Ovary (tissue), 10 donors: ENCODE data around the gene SOX14. TPM values are rescaled to one million over a fixed set of nuclear protein-coding genes. Genes with fewer than 3 reads are reported as not detected.

Experiments
- DNase-seq, 5 donors: peaks; one replicate each; pipeline ENCODE4 v3.0.0-alpha.2; 2019 to 2020
- H3K27ac ChIP-seq, 2 donors: fragments of 200-600 bp; one replicate each; pipeline versions ENCODE4 v1.5.1 to v1.8.0; 2019 to 2022
- H3K27me3 ChIP-seq: fragments of 200-600 bp; one replicate; pipeline ENCODE4 v1.8.0; 2022
- H3K36me3 ChIP-seq: fragments of 200-600 bp; sonication (generic); one replicate; pipeline ENCODE4 v1.5.1; 2019
- H3K4me1 ChIP-seq: one replicate; pipeline ENCODE4 v1.8.1; 2013; ENCODE audit warnings: mild to moderate bottlenecking, moderate library complexity; ENCODE audit not compliant: insufficient read depth
- H3K4me3 ChIP-seq: fragments of 200-600 bp; sonication (generic); one replicate; pipeline ENCODE4 v1.5.1; 2017
- H3K9me3 ChIP-seq, 2 donors: fragments of 200-600 bp in 1 of 2; sonication (generic) in 1 of 2; one replicate each; pipeline versions ENCODE4 v1.5.1 to v1.8.1; 2013 to 2019; ENCODE audit warnings: mild to moderate bottlenecking in 1 of 2, moderate library complexity in 1 of 2
- EP300 ChIP-seq: sonication (generic); formaldehyde crosslinking; IDR thresholded peaks from one replicate; pipeline ENCODE4 v1.6.1; 2017; ENCODE audit warnings: antibody characterized with exemption
- POLR2A ChIP-seq: fragments of 450-650 bp; IDR thresholded peaks from one replicate; pipeline ENCODE4 v1.6.1; 2017; ENCODE audit warnings: antibody characterized with exemption, mild to moderate bottlenecking, moderate library complexity
- WGBS, 3 donors: extraction: QIAGEN DNeasy Blood & Tissue Kit in 1 of 3; methylation state at CpG; one replicate each; pipeline versions ENCODE4 v1.1.5 to v1.1.7; 2013 to 2017; 5-methylcytosine and 5-hydroxymethylcytosine counted together
- intact Hi-C, 4 donors: fragments of 100-400 bp; cut with DNase I; formaldehyde crosslinking; loops; one replicate each; pipeline versions ENCODE4 v1.11.0 to v1.15.1; 2022 to 2023
- long read RNA-seq, 3 donors: library from polyadenylated mRNA in 2 of 3; unstranded in 2 of 3; transcript quantifications; one replicate each; pipeline ENCODE4 v2.0.0 and lab custom pipeline, GENCODE V29; 2021 to 2026
- polyA plus RNA-seq, 2 donors: library from polyadenylated mRNA; stranded (reverse); fragments of 200-250 nt in 1 of 2; fragments of 350-450 nt in 1 of 2; fragmentation: Illumina TruSeq in 1 of 2; extraction: RNeasy Lipid Tissue Mini Kit (QIAGEN cat#74804) in 1 of 2; gene quantifications; one replicate each; pipeline ENCODE4 v1.2.3, GENCODE V29; 2013 to 2014
- total RNA-seq, 7 donors: library from RNA; depleted of rRNA in 2 of 7; stranded (reverse); fragments of >200 nt in 2 of 7; fragmentation: NEBNext Ultra II Directional in 3 of 7; extraction: Animal tissue kit (Norgen Biotek cat#: 25700) in 3 of 7; gene quantifications; one replicate each; pipeline versions ENCODE4 v1.1.0 to v1.2.4, GENCODE V29; 2016 to 2023
- TF ChIP-seq, protein P1 (sequence below), 3 donors: fragments of 450-650 bp in 2 of 3; fragments of 200-600 bp in 1 of 3; IDR thresholded peaks; one replicate each; pipeline versions ENCODE4 v1.5.1 to v1.8.0; 2016 to 2022; ENCODE audit warnings: antibody characterized with exemption in 3 of 3, mild to moderate bottlenecking in 1 of 3
- donor health status: DM: no; HTN: no; CAD: no; lungs with moderate emphysema.
- donor health status: DM: no; HTN: no; CAD: no.
- donor health status: Bipolar disorder and iron deficiency.
- donor health status: DM: yes; HTN: yes; CAD: no.
- donor health status: DM: no; HTN: no; CAD: no.
- donor health status: DM: yes; HTN: yes; CAD: no.

The SOX14 gene
- total RNA-seq (not detected), polyA plus RNA-seq (not detected)
- long read RNA-seq, donor 1, result 0 reads
- long read RNA-seq, donor 2, result 0 reads
- long read RNA-seq, donor 3, result 0 reads

DNA sequence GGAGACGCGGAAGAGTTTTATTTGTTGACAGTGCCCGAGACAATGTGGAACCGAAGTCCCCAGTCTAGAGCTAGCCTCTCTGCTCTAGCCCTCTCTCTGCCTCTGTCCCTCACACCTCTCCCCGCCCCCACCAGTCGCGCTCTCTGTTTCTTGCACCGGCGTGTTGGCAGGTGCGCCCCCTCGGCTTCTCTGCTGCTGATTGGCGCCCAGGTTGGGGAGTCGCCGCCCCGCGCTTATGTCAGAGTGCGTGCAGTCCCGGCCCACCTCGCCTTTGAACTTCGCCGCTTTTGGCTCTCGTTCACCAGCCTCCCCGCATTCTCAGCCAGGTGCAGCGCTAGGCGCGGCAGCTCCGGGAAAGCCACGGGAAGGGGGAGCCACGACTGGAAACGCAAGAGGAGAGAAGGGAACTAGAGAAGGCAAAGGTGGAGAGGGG lies at the start of gene SOX14:
SOX14 (plus strand) TSS at position 315 of the 433 bp plus-strand sequence. CDS start 470 bp downstream, outside the sequence.
- no peak for DNase-seq
- no peaks in the 10 kb centered on the region for H3K4me1 ChIP-seq
- 1% methylated on average over 29 to 30 of the region's 30 CpGs for WGBS, 3 donors

DNA sequence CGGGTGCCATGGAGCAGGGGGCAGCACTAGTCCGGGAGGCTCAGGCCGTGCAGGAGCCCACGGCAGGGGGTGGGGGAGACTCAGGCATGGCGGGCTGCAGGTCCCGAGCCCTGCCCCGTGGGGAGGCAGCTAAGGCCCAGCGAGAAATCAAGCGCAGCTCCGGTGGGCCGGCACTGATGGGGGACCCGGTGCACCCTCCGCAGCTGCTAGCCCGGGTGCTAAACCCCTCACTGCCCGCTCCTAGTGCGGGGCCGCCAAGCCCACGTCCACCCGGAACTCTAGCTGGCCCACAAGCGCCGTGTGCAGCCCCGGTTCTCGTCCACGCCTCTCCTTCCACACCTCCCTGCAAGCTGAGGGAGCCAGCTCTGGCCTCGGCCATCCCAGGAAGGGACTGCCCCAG lies 49.6 kb upstream of the SOX14 start:
- intact Hi-C loops, result no loop called here
- Histone ChIP-seq H3K4me3 (no peak overlapping the region), H3K27ac (no peak overlapping the region), H3K36me3 (no peaks in the 10 kb centered on the region), H3K4me1 (no peaks in the 10 kb centered on the region), H3K9me3 (no peaks in the 10 kb centered on the region), H3K27me3 (no peaks in the 10 kb centered on the region)
- 88 to 96% (median 94%) methylated on average over 25 of the region's 25 CpGs for WGBS, 3 donors
- DNase-seq, result no peak
- TF ChIP-seq POLR2A (no peak), EP300 (no peak)
- TF ChIP-seq, protein P1, sequence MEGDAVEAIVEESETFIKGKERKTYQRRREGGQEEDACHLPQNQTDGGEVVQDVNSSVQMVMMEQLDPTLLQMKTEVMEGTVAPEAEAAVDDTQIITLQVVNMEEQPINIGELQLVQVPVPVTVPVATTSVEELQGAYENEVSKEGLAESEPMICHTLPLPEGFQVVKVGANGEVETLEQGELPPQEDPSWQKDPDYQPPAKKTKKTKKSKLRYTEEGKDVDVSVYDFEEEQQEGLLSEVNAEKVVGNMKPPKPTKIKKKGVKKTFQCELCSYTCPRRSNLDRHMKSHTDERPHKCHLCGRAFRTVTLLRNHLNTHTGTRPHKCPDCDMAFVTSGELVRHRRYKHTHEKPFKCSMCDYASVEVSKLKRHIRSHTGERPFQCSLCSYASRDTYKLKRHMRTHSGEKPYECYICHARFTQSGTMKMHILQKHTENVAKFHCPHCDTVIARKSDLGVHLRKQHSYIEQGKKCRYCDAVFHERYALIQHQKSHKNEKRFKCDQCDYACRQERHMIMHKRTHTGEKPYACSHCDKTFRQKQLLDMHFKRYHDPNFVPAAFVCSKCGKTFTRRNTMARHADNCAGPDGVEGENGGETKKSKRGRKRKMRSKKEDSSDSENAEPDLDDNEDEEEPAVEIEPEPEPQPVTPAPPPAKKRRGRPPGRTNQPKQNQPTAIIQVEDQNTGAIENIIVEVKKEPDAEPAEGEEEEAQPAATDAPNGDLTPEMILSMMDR (IDR thresholded peaks at IDR 0.05), result no peak

More for the DNA sequence above, at the start of gene SOX14:
- Histone ChIP-seq H3K27me3 (no peaks in the 10 kb centered on the region), H3K36me3 (no peaks in the 10 kb centered on the region), H3K9me3 (no peaks in the 10 kb centered on the region), H3K27ac (no peak within 1 kb of the TSS), H3K4me3 (no peak within 1 kb of the TSS)
- TF ChIP-seq EP300 (no peak), POLR2A (no peak)
- TF ChIP-seq, protein P1 (IDR thresholded peaks at IDR 0.05), result no peak
- intact Hi-C loops, result no loop called here

DNA sequence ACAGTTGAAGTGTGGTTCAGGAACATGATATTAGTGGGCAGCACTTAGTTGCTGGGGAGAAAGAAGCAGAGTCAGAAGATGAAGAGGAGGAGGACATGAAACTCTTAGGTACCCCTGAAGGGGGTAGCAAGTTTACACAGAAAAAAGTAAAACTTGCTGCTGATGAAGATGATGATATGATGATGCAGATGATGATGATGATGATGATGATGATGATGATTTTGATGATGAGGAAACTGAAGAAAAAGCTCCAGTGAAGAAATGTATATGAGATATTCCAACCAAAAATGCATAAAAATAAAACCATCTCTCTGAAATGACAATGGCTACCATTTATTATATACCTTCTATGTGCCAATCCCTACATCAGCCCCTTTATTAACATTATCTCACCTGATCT lies 39.9 kb upstream of the SOX14 start:
- TF ChIP-seq, protein P1 (IDR thresholded peaks at IDR 0.05), result no peak
- TF ChIP-seq POLR2A (no peak), EP300 (no peak)
- Histone ChIP-seq H3K4me1 (no peaks in the 10 kb centered on the region), H3K9me3 (no peaks in the 10 kb centered on the region), H3K27ac (no peak overlapping the region), H3K4me3 (no peak overlapping the region), H3K36me3 (no peaks in the 10 kb centered on the region), H3K27me3 (no peaks in the 10 kb centered on the region)
- intact Hi-C loops, result no loop called here
- no peak for DNase-seq

DNA sequence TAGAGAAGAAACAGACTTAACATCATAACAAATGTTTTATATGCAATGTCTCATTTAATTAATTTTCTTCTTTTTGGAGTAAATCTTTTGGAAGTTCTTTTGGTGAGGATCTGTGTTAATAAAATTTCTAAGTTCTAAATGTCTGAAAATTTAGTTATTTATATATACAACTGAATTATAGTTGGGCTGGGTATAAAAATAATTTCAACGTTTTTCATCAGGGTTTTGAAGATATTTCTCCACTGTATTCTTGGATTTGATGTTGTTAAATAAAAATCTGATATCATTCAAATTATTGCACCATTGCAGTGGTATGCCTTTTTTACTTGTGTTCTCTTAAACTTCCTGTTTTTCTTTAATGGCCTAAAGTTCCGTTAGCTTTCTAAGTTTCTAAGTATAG lies 26.9 kb upstream of the SOX14 start:
- no peak overlapping the region for H3K27ac ChIP-seq
- DNase-seq, result no peak

More for the DNA sequence above, 26.9 kb upstream of the SOX14 start:
- no peak for TF ChIP-seq POLR2A
- TF ChIP-seq EP300, result no peak
- TF ChIP-seq, protein P1 (IDR thresholded peaks at IDR 0.05), result no peak
- Histone ChIP-seq H3K4me3 (no peak overlapping the region), H3K9me3 (no peaks in the 10 kb centered on the region), H3K36me3 (no peaks in the 10 kb centered on the region), H3K4me1 (no peaks in the 10 kb centered on the region), H3K27me3 (no peaks in the 10 kb centered on the region)
- intact Hi-C loops, result no loop called here
- WGBS, 3 donors, result 62 to 70% (median 65%) methylated on average over 2 of the region's 2 CpGs
